Measurements from ENCODE around the gene PTPRM. TPM values are rescaled to one million over a fixed set of nuclear protein-coding genes. Genes with fewer than 3 reads are reported as not detected.

PTPRM gene
- total RNA-seq, 1 experiment from 2014 or later: 1.6 TPM

DNA sequence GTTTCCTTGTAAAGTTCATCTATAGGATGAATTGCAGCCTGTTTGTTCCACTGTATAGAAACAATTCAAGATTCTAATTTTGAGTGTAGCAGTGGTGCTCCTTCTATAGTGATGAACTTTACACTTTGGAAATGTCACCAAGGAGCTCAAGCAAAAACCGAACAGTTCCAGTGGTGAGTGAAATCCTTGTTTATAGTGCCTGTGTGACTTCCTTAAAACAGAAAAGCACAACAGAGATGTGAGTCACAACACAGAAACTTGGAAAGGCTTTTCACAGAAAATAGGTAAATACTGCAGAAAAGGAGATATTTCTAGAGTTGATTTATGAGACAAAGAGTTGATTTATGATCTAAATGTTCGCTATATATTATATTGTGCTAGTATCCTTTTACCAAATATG lies 482.0 kb downstream of the PTPRM start:
- intact Hi-C loops (cut with micrococcal nuclease; ENCODE audit: unreplicated experiment) (no loop called here), in situ Hi-C loops (cut with HindIII; ENCODE audit: low pct_unique_long_range_greater_than_20kb, low sequenced_read_pairs) (no loop called here)
- ChIA-PET CTCF (no interaction called here), POLR2A (no interaction called here)
- no peaks in the 10 kb centered on the region for H3K36me3 ChIP-seq (ENCODE audit: control insufficient read depth, insufficient read depth, low read length)
- H3K27ac ChIP-seq (ENCODE audit: low read length): no peak overlapping the region
- no peaks in the 10 kb centered on the region for H3K9me3 ChIP-seq (ENCODE audit: control insufficient read depth, insufficient read depth, low read depth, low read length)
- H3K4me1 ChIP-seq (ENCODE audit: control insufficient read depth, insufficient read depth, low read length): no peaks in the 10 kb centered on the region
- TF ChIP-seq POLR2AphosphoS5 (IDR thresholded peaks at IDR 0.05; ENCODE audit: low read depth, low read length) (no peak), TCF7L2 (IDR thresholded peaks at IDR 0.05; ENCODE audit: low read depth, low read length) (no peak), SIN3A (IDR thresholded peaks at IDR 0.05; ENCODE audit: borderline replicate concordance, insufficient read depth, low read depth, low read length) (no peak)
- TF ChIP-seq, protein P1, sequence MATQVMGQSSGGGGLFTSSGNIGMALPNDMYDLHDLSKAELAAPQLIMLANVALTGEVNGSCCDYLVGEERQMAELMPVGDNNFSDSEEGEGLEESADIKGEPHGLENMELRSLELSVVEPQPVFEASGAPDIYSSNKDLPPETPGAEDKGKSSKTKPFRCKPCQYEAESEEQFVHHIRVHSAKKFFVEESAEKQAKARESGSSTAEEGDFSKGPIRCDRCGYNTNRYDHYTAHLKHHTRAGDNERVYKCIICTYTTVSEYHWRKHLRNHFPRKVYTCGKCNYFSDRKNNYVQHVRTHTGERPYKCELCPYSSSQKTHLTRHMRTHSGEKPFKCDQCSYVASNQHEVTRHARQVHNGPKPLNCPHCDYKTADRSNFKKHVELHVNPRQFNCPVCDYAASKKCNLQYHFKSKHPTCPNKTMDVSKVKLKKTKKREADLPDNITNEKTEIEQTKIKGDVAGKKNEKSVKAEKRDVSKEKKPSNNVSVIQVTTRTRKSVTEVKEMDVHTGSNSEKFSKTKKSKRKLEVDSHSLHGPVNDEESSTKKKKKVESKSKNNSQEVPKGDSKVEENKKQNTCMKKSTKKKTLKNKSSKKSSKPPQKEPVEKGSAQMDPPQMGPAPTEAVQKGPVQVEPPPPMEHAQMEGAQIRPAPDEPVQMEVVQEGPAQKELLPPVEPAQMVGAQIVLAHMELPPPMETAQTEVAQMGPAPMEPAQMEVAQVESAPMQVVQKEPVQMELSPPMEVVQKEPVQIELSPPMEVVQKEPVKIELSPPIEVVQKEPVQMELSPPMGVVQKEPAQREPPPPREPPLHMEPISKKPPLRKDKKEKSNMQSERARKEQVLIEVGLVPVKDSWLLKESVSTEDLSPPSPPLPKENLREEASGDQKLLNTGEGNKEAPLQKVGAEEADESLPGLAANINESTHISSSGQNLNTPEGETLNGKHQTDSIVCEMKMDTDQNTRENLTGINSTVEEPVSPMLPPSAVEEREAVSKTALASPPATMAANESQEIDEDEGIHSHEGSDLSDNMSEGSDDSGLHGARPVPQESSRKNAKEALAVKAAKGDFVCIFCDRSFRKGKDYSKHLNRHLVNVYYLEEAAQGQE (IDR thresholded peaks at IDR 0.05; ENCODE audit: insufficient read depth in 1 of 2, low read depth in 2 of 2, low read length in 1 of 2): no peak
- TF ChIP-seq, protein P2, sequence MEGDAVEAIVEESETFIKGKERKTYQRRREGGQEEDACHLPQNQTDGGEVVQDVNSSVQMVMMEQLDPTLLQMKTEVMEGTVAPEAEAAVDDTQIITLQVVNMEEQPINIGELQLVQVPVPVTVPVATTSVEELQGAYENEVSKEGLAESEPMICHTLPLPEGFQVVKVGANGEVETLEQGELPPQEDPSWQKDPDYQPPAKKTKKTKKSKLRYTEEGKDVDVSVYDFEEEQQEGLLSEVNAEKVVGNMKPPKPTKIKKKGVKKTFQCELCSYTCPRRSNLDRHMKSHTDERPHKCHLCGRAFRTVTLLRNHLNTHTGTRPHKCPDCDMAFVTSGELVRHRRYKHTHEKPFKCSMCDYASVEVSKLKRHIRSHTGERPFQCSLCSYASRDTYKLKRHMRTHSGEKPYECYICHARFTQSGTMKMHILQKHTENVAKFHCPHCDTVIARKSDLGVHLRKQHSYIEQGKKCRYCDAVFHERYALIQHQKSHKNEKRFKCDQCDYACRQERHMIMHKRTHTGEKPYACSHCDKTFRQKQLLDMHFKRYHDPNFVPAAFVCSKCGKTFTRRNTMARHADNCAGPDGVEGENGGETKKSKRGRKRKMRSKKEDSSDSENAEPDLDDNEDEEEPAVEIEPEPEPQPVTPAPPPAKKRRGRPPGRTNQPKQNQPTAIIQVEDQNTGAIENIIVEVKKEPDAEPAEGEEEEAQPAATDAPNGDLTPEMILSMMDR (IDR thresholded peaks at IDR 0.05): no peak
- no TSS peak for BruUV-seq (replicated peaks)
- ATAC-seq: no peak
- no peak overlapping the region for H3K4me3 ChIP-seq (ENCODE audit: low read depth in 2 of 2, low read length in 2 of 2)
- no peaks in the 10 kb centered on the region for H3K27me3 ChIP-seq (ENCODE audit: control insufficient read depth, insufficient read depth, low read length)
- no peak for DNase-seq (ENCODE audit: low read depth, low spot score)

DNA sequence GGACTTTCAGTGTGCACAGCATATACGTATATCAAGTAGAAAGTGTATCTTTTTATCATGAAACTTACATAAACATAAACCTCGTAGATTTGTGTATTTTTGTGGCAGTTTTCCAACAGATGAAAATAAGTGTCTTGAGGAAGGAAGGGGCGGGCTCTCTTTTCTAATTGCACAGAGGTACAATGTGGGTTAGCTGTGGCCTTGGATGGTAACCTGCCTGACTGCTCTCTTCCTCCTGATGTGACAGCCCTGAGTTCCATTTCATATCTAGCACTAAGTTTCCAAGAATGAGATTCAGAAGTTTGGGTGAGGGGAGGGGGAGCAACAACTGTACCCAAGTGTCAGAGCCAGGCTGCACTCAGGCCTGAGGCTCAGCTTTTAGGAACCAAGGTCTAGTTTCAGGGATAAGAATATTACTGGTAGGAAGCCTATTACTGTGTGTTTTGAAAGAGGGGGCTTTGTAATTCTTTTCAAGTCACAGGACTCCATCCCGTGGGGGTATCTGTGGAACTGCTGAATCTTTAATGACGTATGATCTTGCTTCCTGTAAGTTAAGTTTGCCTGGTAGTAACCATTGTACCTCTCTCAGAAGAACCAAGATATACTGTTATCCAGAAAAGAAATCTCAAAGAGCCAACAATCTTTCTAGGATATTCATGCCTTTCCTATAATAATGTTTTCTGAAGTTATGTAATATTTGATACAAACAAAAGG lies 483.7 kb downstream of the PTPRM start:
- ChIA-PET CTCF (no interaction called here), POLR2A (no interaction called here)
- H3K27me3 ChIP-seq (ENCODE audit: control insufficient read depth, insufficient read depth, low read length): no peaks in the 10 kb centered on the region
- BruUV-seq (replicated peaks): no TSS peak
- intact Hi-C loops (cut with micrococcal nuclease; ENCODE audit: unreplicated experiment): no loop called here
- in situ Hi-C loops (cut with HindIII; ENCODE audit: low pct_unique_long_range_greater_than_20kb, low sequenced_read_pairs): no loop called here
- no peak overlapping the region for H3K4me3 ChIP-seq (ENCODE audit: low read depth in 2 of 2, low read length in 2 of 2)
- DNase-seq (ENCODE audit: low read depth, low spot score): no peak
- no peaks in the 10 kb centered on the region for H3K36me3 ChIP-seq (ENCODE audit: control insufficient read depth, insufficient read depth, low read length)
- no peak for ATAC-seq
- no peak overlapping the region for H3K27ac ChIP-seq (ENCODE audit: low read length)
- no peaks in the 10 kb centered on the region for H3K4me1 ChIP-seq (ENCODE audit: control insufficient read depth, insufficient read depth, low read length)
- TF ChIP-seq, protein P1 (IDR thresholded peaks at IDR 0.05; ENCODE audit: insufficient read depth in 1 of 2, low read depth in 2 of 2, low read length in 1 of 2): no peak
- no peak for TF ChIP-seq SIN3A (IDR thresholded peaks at IDR 0.05; ENCODE audit: borderline replicate concordance, insufficient read depth, low read depth, low read length)
- no peak for TF ChIP-seq TCF7L2 (IDR thresholded peaks at IDR 0.05; ENCODE audit: low read depth, low read length)
- TF ChIP-seq, protein P2 (IDR thresholded peaks at IDR 0.05): no peak
- TF ChIP-seq POLR2AphosphoS5 (IDR thresholded peaks at IDR 0.05; ENCODE audit: low read depth, low read length): no peak
- no peaks in the 10 kb centered on the region for H3K9me3 ChIP-seq (ENCODE audit: control insufficient read depth, insufficient read depth, low read depth, low read length)

Measured in Panc1 (cell line).